Activated CD8-positive, alpha-beta memory T cell treated with anti-CD3 and anti-CD28 coated beads for 4 hours (primary cell): ENCODE measurements around the gene XNDC1N.

ENCODE experiments used
- DNase-seq, 2 donors: peaks; one replicate each; pipeline ENCODE4 v3.0.0-alpha.2; 2020; ENCODE audit warnings: low read depth in 2 of 2

Gene XNDC1N, protein sequence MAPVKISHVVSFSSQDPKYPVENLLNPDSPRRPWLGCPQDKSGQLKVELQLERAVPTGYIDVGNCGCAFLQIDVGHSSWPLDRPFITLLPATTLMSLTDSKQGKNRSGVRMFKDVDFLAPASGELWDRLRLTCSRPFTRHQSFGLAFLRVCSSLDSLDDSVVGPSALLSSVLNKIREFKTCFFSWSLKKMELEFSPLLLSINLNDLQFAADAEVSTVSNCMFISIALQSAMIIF

GRCh38 chr11:71927820-71928736 lies at the start of gene XNDC1N:
Gene XNDC1N, minus strand, starts transcription at chr11:71928594. Its CDS starts 5,241 bp downstream, at chr11:71923353.
- DNase-seq = no peak

DNA sequence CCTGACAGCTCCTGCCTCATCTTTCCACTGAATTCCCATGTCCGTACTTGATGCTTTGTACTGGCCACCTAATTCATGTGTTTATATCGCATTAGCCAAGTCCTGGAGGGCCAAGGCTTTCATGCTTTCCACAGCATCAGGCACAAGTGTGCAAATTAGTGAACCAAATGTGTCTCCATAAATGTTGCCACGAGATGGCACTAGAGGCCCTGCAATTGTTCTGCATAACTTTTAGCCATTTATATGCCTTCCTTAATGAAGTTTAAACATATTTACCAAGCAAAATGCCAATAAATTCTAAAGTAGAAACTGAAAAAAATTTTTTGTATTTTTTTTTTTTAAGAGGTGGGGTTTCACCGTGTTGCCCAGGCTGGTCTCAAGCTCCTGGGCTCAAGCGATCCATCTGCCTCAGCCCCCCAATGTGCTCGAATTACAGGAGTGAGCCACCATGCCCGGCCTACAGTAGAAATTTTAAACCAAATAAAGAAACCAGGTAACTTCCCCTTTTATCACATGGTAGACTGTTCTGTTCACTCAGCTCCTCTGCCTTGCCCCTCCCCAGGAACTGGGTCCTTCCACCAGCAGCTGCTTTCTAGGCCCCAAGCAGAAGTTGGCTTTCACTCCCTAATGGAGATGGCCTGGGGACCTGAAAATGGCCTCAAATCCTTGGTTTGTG lies 49.5 kb upstream of the XNDC1N start:
- DNase-seq = peak; percentile 7 to 11

GRCh38 chr11:71977090-71977489 lies 48.7 kb upstream of the XNDC1N start:
- DNase-seq = no peak

DNA sequence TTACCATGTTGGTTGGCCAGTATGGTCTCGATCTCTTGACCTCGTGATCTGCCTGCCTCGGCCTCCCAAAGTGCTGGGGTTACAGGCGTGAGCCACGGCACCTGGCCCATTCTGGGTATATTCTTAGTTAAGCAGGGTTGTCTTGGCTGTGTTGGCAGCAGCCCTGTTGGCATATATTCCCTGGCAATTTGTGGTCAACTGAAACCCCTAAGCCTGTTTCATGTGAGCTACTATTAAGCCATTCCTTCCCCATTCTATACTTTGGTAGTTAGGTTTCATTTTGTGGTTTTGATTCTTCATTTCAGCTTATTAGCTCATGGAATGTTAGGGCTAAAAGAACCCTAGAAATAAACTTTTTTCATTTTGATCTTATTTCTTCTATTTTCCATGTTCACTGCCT lies 48.2 kb upstream of the XNDC1N start:
- DNase-seq = no peak

DNA sequence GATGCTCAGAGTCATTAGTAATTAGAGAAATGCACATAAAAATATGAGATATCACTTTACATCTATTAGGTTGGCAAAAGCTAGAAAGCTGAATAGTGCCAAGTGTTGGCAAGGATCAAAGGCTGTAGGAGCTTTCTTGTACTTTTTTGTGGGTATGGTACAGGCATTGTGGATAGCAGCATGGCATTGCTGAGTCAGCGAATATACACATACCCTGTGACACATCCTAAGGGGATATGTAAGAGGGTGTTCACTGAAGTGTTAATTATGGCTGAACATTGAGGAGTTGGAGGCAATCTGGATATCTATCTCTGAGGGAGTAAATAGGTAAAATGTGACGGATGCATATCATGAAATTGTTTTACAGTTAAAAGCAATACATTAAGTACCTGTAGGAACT lies 43.3 kb upstream of the XNDC1N start:
- DNase-seq = no peak

GRCh38 chr11:71964641-71965040 lies 36.2 kb upstream of the XNDC1N start:
- no peak for DNase-seq

- DNase-seq = no peak
Measured at GRCh38 chr11:71963468-71963867, 35.1 kb upstream of the XNDC1N start.

DNA sequence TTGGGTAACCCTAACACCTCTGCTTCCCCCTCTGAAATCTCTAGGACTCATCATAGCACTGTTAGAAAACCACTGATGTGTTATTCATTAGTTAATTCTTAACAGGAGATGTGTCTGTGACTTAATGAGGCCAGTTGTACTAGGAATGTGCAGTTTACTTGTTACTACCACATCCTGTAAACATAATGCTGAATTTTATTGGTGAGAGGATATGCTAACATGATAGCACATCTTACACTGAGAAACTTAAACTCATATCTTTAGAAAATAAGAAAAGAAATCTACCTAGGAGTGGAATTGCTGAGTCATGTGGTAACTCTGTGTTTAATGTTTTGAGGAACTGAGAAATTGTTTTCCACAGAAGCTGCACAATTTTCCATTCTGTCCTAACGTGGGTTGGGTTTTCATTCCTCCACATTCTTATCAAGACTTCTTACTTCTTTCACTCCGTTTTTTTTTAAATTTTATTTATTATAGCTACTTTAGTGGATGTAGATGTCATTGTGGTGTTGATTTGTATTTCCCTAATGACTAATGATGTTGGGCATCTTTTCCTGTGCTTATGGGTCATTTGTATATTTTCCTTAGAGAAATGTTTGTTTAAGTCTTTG lies 34.1 kb upstream of the XNDC1N start:
- DNase-seq = no peak

- no peak for DNase-seq
Measured at GRCh38 chr11:71955898-71956456, 27.6 kb upstream of the XNDC1N start.

DNA sequence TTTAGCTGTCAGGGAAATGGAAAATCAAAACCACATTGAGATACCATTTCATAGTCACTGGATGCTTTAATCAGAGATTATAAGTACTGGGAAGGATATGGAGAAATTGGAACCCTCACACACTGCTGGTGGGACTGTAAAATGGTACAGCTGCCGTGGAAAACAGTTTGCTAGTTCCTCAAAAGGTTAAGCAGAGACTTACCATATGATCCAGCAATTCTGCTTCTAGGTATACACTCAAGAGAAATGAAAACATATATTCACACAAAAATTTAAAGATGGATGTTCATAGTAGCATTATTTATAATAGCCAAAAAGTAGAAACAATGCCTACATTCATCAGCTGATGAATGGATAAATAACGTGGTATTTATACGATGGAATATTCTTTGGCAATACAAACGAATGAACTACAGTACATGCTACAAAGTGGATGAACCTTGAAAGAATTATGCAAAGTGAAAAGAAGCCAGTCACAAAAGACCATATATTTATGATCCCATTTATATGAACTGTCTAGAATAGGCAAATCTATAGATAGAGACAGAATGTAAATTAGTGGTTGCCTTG lies 23.4 kb upstream of the XNDC1N start:
- DNase-seq = no peak

DNA sequence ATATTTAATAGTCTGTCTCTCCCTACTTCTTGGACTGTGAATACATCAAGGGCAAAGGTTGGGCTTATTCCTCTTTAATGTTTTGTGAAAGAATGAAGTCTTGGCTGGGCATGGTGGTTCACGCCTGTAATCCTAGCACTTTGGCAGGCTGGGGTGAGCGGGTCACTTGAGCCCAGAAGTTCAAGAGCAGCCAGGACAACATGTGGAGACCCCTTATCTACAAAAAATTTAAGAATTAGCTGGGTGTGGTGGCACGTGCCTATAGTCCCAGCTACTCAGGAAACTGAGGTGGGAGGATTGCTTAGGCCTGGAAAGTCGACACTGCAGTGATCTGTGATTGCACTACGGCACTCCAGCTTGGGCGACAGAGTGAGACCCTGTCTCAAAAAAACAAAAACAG lies 20.6 kb upstream of the XNDC1N start:
- DNase-seq = no peak

DNA sequence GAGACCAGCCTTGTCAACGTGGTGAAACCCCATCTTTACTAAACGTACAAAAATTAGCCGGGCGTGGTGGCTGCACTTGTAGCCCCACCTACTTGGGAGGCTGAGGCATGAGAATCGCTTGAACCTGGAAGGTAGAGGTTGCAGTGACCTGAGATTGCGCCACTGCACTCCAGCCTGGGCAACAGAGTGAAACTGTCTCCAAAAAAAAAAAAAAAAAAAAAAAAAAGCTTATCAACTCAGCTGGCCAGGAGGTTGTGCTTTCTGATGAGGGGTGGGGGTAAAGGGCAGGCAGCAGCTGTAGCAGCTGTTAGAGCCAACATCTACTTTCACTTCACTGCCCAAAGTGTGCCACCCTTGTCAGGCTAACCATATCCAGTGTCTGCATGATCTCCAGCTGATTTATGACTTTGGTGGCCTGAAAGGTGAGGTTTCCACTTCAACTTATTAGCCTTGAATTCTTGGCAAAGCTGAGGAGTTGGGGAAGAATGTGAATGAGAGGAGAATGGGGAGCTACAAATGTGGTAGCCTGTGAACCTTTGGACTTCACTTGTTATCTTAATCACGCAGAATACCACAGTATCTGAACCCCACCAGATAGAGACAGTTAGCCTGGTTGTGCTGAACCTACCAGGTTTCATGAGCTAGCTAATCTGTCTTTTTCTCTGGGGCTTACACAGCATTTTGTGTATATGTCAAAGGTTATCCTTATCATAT lies 20.1 kb upstream of the XNDC1N start:
- DNase-seq = no peak

- no peak for DNase-seq
Measured at GRCh38 chr11:71947498-71947897, 19.1 kb upstream of the XNDC1N start.

DNA sequence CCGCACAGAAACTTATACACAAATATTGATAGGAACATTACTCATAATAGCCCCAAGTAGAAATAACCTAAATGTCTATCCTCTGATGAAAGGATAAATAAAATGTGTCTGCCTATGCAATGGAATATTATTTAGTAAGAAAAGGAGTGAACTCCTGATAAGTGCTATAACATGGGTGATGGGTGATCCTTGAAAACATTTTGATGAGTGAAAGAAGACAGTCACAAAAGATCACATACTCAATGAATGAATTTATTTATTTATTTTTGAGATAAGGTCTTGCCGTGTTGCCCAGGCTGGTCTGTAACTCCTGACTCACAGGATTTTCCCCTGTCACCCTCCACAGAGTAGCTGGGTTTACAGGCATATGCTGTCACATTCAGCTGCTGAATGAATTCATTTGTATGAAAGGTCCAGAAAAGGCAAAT lies 17.8 kb upstream of the XNDC1N start:
- DNase-seq = no peak

- no peak for DNase-seq
Measured at GRCh38 chr11:71940561-71941219, 12.3 kb upstream of the XNDC1N start.

DNA sequence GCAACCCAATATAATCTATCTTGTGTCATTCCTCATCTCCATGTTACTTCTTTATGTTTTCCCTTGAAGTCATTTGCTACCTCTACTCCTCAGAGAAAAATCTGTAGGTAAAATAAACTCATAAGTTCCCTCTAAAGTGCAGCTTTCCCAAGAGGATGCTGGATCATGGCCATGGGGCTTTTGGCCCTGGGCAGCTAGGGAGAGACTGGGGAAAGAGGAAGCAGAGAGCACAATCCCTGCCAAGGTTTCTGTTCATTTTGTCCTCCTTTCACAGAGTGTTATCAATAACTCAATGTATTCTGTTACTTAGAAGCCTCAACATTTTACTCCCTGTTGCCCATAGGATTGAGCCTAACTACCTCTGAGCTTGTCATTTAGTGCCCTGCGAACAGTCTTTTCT lies 9.4 kb upstream of the XNDC1N start:
- no peak for DNase-seq

DNA sequence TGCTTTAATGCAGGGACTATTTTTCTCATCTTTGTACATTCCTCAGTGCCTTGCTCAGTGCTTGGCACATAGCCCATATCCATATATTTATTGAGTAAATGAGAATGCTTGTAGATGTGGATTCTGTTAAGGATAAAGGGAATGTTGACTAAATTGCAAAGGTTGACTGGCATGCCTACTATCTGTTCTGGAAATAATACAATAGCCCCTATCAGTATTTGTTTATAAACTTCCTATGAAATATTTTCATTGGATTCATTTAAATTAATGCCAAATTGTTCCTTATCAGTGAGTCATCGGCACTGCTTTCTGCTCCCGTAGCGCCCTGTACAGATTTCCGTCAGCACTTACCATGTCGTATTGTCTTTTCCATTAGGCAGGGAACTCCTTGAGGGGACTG lies 8.4 kb upstream of the XNDC1N start:
- no peak for DNase-seq

DNA sequence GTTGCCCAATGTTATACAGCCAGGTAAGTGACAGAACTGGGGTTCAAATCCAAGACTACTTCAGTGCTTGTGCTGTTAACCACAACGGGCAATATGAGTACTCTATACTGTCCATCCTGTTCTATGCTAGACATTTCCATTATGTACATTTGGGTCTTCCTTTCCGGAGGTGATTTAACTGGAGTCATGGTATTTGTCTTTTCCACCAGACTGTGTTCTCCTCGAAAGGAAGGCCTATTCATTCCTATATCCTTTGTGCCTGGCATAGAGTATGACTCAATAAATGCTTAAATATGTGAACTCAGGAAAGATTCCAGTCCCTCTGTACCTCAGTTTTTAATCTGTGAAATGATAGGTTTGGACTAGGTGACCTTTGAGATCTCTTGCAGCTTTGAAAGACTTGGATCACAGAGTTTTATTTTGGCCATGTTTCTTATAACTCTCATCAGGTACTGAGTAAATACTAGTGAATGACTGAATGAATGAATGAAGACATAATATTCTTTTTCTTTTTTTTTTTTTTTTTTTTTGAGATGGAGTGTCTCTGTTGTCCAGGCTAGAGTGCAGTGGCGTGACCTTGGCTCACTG lies 7.0 kb upstream of the XNDC1N start:
- no peak for DNase-seq

- DNase-seq = no peak
Measured at GRCh38 chr11:71934213-71934612, 5.8 kb upstream of the XNDC1N start.
